IMR-90 (cell line): ENCODE results near the gene NCOA3. TPM values are rescaled to one million over a fixed set of nuclear protein-coding genes. Genes with fewer than 3 reads are reported as not detected.

Source experiments
- ATAC-seq: fragments of 200-7000 bp; cut with Tn5 transposase; 2 replicates; pipeline ENCODE4 v1.9.1; 2020; ENCODE audit warnings: low read depth, mild to moderate bottlenecking, moderate library complexity
- BruUV-seq: library from RNA; stranded (reverse); fragments of 400-500 nt; replicated peaks from 2 replicates; lab custom pipeline; 2021; lab: Mats Ljungman, UMichigan
- CTCF ChIA-PET: fragments of 300-600 bp; formaldehyde crosslinking; extraction: SDS; loops from one replicate; lab custom pipeline; 2021; ENCODE audit warnings: antibody characterized with exemption; lab: Yijun Ruan, JAX
- POLR2A ChIA-PET: fragments of 300-600 bp; sonication (Branson Sonifier 250); formaldehyde crosslinking; loops from one replicate; lab custom pipeline; 2022; ENCODE audit warnings: antibody characterized with exemption; ENCODE audit not compliant: unreplicated experiment; lab: Charles Lee
- DNase-seq: peaks from one replicate; pipeline ENCODE4 v3.0.0; 2013
- H2AFZ ChIP-seq: replicated peaks from 2 replicates; pipeline ENCODE3; 2013; ENCODE audit warnings: low read length, mild to moderate bottlenecking; ENCODE audit not compliant: poor library complexity
- H2AK5ac ChIP-seq: 2 replicates; pipeline ENCODE4 v1.6.1; 2013; ENCODE audit warnings: low read depth, low read length, inconsistent platforms
- H2AK9ac ChIP-seq: replicated peaks from 2 replicates; pipeline ENCODE3; 2013; ENCODE audit warnings: mild to moderate bottlenecking, low read depth, low read length, moderate library complexity; ENCODE audit not compliant: poor library complexity
- H2BK120ac ChIP-seq: 2 replicates; pipeline ENCODE4 v1.6.1; 2013; ENCODE audit warnings: low read depth, low read length, inconsistent platforms
- H2BK15ac ChIP-seq: 3 replicates; pipeline ENCODE4 v1.6.1; 2013; ENCODE audit warnings: low read depth, low read length, inconsistent platforms
- H2BK20ac ChIP-seq: 2 replicates; pipeline ENCODE4 v1.6.1; 2013; ENCODE audit warnings: low read depth, mild to moderate bottlenecking, inconsistent platforms, low read length, moderate library complexity
- H2BK5ac ChIP-seq: 2 replicates; pipeline ENCODE4 v1.6.1; 2013; ENCODE audit warnings: mild to moderate bottlenecking, low read depth, low read length, inconsistent platforms; ENCODE audit not compliant: poor library complexity, severe bottlenecking
- H3K14ac ChIP-seq: replicated peaks from 2 replicates; pipeline ENCODE4 v1.6.1; 2013; ENCODE audit warnings: low read depth, low read length, inconsistent platforms
- H3K18ac ChIP-seq: 2 replicates; pipeline ENCODE4 v1.6.1; 2013; ENCODE audit warnings: low read depth, low read length, control low read depth
- H3K23ac ChIP-seq: 2 replicates; pipeline ENCODE4 v1.6.1; 2013; ENCODE audit warnings: low read depth, low read length, inconsistent platforms
- H3K27ac ChIP-seq: 2 replicates; pipeline ENCODE4 v1.5.1; 2013; ENCODE audit warnings: mild to moderate bottlenecking, control low read depth, low read length; ENCODE audit not compliant: insufficient read depth
- H3K27me3 ChIP-seq: 2 replicates; pipeline ENCODE4 v1.6.1; 2013; ENCODE audit warnings: low read length; ENCODE audit not compliant: control insufficient read depth, insufficient read depth
- H3K36me3 ChIP-seq: 2 replicates; pipeline ENCODE4 v1.6.1; 2013; ENCODE audit warnings: low read length, mixed read lengths; ENCODE audit not compliant: control insufficient read depth, insufficient read depth
- H3K4ac ChIP-seq: 2 replicates; pipeline ENCODE4 v1.6.1; 2013; ENCODE audit warnings: low read depth, low read length, inconsistent platforms
- H3K4me1 ChIP-seq: 2 replicates; pipeline ENCODE4 v1.6.1; 2013; ENCODE audit warnings: low read length, mixed read lengths; ENCODE audit not compliant: control insufficient read depth, insufficient read depth
- H3K4me2 ChIP-seq: 2 replicates; pipeline ENCODE4 v1.6.1; 2013; ENCODE audit warnings: low read depth, mild to moderate bottlenecking, control low read depth, low read length, moderate library complexity
- H3K4me3 ChIP-seq: 2 replicates; pipeline ENCODE4 v1.5.1; 2013; ENCODE audit warnings: low read depth, mild to moderate bottlenecking, control low read depth, low read length, moderate library complexity; ENCODE audit not compliant: insufficient read depth
- H3K56ac ChIP-seq: 2 replicates; pipeline ENCODE4 v1.6.1; 2013; ENCODE audit warnings: low read length, inconsistent platforms; ENCODE audit not compliant: insufficient read depth; ENCODE audit errors: extremely low read depth
- H3K79me1 ChIP-seq, 2 experiments: 2 replicates each; pipeline ENCODE4 v1.6.1; 2013; ENCODE audit warnings: low read length in 2 of 2, inconsistent platforms in 1 of 2, low read depth in 1 of 2
- H3K9ac ChIP-seq: 2 replicates; pipeline ENCODE4 v1.6.1; 2013; ENCODE audit warnings: low read depth, low read length, control low read depth
- H3K9me1 ChIP-seq: 2 replicates; pipeline ENCODE4 v1.6.1; 2013; ENCODE audit warnings: low read length, inconsistent platforms; ENCODE audit not compliant: insufficient read depth
- H3K9me3 ChIP-seq: 2 replicates; pipeline ENCODE4 v1.6.1; 2013; ENCODE audit warnings: low read length; ENCODE audit not compliant: control insufficient read depth, insufficient read depth
- H4K20me1 ChIP-seq: 2 replicates; pipeline ENCODE4 v1.6.1; 2013; ENCODE audit warnings: low read length, inconsistent platforms; ENCODE audit not compliant: insufficient read depth
- H4K5ac ChIP-seq: 2 replicates; pipeline ENCODE4 v1.6.1; 2013; ENCODE audit warnings: mild to moderate bottlenecking, low read depth, low read length, control low read depth
- H4K8ac ChIP-seq, 2 experiments: 2 replicates each; pipeline ENCODE4 v1.6.1; 2013; ENCODE audit warnings: low read depth in 2 of 2, low read length in 2 of 2, control low read depth in 1 of 2, inconsistent platforms in 1 of 2
- H4K91ac ChIP-seq: 2 replicates; pipeline ENCODE4 v1.6.1; 2013; ENCODE audit warnings: low read depth, low read length, inconsistent platforms; ENCODE audit not compliant: insufficient read depth
- FOS ChIP-seq: fragments of 150-350 bp; IDR thresholded peaks from 2 replicates; pipeline ENCODE4 v1.6.1; 2016; ENCODE audit warnings: low read depth, low read length
- RFX5 ChIP-seq: IDR thresholded peaks from 2 replicates; pipeline ENCODE4 v1.8.0; 2012; ENCODE audit warnings: low read depth, mild to moderate bottlenecking, low read length, moderate library complexity
- dilution Hi-C: fragments of 300-500 bp; cut with HindIII; formaldehyde crosslinking; loops from one replicate; pipeline ENCODE4 v1.14.3; 2018; ENCODE audit warnings: low sequenced_read_pairs; ENCODE audit not compliant: unreplicated experiment
- in situ Hi-C: fragments of 300-500 bp; cut with MboI; formaldehyde crosslinking; loops from 3 replicates; pipeline ENCODE4 v1.14.3; 2019; ENCODE audit warnings: low sequenced_read_pairs, inconsistent platforms, mixed read lengths
- intact Hi-C: fragments of 100-400 bp; cut with micrococcal nuclease; formaldehyde crosslinking; loops from 2 replicates; pipeline ENCODE4 v1.10.0; 2022
- polyA plus RNA-seq, 3 experiments: library from polyadenylated mRNA; depleted of rRNA; stranded (reverse); fragments of >200 nt; gene quantifications; 2 replicates each; pipeline ENCODE4 v1.2.3, GENCODE V29; 2012; ENCODE audit warnings: low replicate concordance in 1 of 3
- total RNA-seq: library from RNA; depleted of rRNA; stranded (reverse); fragments of >200 nt; gene quantifications from 2 replicates; pipeline ENCODE4 v1.2.3, GENCODE V29; 2012

NCOA3 gene
- total and polyA plus RNA-seq, 2 of the 4 experiments (the other 2 are of a cell fraction): 8.8 to 29.0 TPM

- Histone ChIP-seq H2AK5ac (no peak overlapping the region), H3K14ac (no peak overlapping the region), H3K27me3 (peaks cover 4% of the 10 kb centered on the region), H2BK20ac (no peak overlapping the region), H3K9me1 (no peaks in the 10 kb centered on the region), H3K23ac (no peak overlapping the region), H2AK9ac (no peak overlapping the region), H3K36me3 (no peaks in the 10 kb centered on the region), H3K4me1 (no peaks in the 10 kb centered on the region), H3K4me3 (no peak overlapping the region), H3K4me2 (no peak overlapping the region), H3K4ac (no peak overlapping the region), H2BK120ac (no peak overlapping the region), H2BK5ac (no peak overlapping the region), H3K9ac (no peak overlapping the region), H3K9me3 (no peaks in the 10 kb centered on the region), H2BK15ac (no peak overlapping the region), H3K79me1 (no peaks in the 10 kb centered on the region), H4K91ac (no peak overlapping the region), H3K18ac (no peak overlapping the region), H4K8ac (no peak overlapping the region), H3K56ac (no peak overlapping the region), H4K5ac (no peak overlapping the region), H3K27ac (no peak overlapping the region), H4K20me1 (no peaks in the 10 kb centered on the region), H2AFZ (no peak overlapping the region)
- CTCF ChIA-PET: no interaction called here
- dilution Hi-C loops: no loop called here
- in situ Hi-C loops: no loop called here
- ATAC-seq (no peak), DNase-seq (no peak)
- TF ChIP-seq RFX5 (no peak), FOS (no peak)
- POLR2A ChIA-PET: no interaction called here
- intact Hi-C loops: no loop called here
- no TSS peak for BruUV-seq
Measured at GRCh38 chr20:47479506-47479905, 22.2 kb upstream of the NCOA3 start.
